ENCODE results near the gene ZNF14.

DNA sequence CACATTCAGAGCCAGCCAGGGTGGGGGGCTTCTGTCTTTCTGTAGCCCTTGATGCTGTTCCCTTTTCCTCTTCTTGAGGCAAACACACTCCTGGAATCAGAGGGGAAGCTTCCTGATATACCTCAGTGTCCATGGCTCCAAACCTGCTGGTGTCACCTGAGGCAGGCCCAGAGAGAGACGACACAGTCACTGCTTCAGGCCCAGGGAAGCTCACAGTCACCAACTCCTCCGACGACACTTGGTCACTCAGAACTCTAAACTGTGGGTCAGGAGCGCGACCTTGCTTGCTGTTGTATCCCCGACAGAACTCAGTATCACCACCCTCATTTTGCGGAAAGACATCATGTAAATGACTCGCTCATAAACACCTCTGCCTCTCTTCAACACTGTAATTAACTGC is 70.6 kb downstream of the ZNF14 start:
- TF ChIP-seq, protein P1, sequence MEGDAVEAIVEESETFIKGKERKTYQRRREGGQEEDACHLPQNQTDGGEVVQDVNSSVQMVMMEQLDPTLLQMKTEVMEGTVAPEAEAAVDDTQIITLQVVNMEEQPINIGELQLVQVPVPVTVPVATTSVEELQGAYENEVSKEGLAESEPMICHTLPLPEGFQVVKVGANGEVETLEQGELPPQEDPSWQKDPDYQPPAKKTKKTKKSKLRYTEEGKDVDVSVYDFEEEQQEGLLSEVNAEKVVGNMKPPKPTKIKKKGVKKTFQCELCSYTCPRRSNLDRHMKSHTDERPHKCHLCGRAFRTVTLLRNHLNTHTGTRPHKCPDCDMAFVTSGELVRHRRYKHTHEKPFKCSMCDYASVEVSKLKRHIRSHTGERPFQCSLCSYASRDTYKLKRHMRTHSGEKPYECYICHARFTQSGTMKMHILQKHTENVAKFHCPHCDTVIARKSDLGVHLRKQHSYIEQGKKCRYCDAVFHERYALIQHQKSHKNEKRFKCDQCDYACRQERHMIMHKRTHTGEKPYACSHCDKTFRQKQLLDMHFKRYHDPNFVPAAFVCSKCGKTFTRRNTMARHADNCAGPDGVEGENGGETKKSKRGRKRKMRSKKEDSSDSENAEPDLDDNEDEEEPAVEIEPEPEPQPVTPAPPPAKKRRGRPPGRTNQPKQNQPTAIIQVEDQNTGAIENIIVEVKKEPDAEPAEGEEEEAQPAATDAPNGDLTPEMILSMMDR (IDR thresholded peaks at IDR 0.05): no peak
- no peak for TF ChIP-seq POLR2A (IDR thresholded peaks at IDR 0.05)
